SK-N-MC (cell line): ENCODE data around the gene LILRA5.

Source experiments
- DNase-seq: peaks from one replicate; pipeline ENCODE4 v3.0.0-alpha.2; 2011; ENCODE audit warnings: low read depth, low spot score
- H3K27ac ChIP-seq: fragments of 200-600 bp; sonication (generic); 2 replicates; pipeline ENCODE4 v1.5.1; 2016; ENCODE audit warnings: mixed run types
- H3K36me3 ChIP-seq: fragments of 200-600 bp; sonication (generic); 2 replicates; pipeline ENCODE4 v1.6.1; 2017; ENCODE audit warnings: antibody characterized with exemption, low read length, mixed read lengths; ENCODE audit not compliant: insufficient read depth
- H3K4me3 ChIP-seq: fragments of 200-600 bp; sonication (generic); 2 replicates; pipeline ENCODE4 v1.5.1; 2016
- H3K9ac ChIP-seq: fragments of 200-600 bp; sonication (generic); 2 replicates; pipeline ENCODE4 v1.8.0; 2017; ENCODE audit warnings: mixed run types, mixed read lengths; ENCODE audit not compliant: insufficient read length
- H3K9me3 ChIP-seq: fragments of 200-600 bp; sonication (generic); 2 replicates; pipeline ENCODE4 v1.6.1; 2017; ENCODE audit warnings: low read depth, mild to moderate bottlenecking, antibody characterized with exemption, low read length, moderate library complexity, mixed read lengths
- EZH2 ChIP-seq: fragments of 200-600 bp; sonication (generic); IDR thresholded peaks from one replicate; pipeline ENCODE4 v1.6.1; 2017; ENCODE audit warnings: antibody characterized with exemption
- FOXP2 ChIP-seq: optimal IDR thresholded peaks from 2 replicates; pipeline ENCODE3; 2011; ENCODE audit warnings: mild to moderate bottlenecking, moderate library complexity; ENCODE audit not compliant: insufficient read depth; ENCODE audit errors: extremely low read length, control extremely low read depth
- POLR2AphosphoS5 ChIP-seq: IDR thresholded peaks from 2 replicates; pipeline ENCODE4 v1.6.1; 2012; ENCODE audit warnings: mild to moderate bottlenecking, low read depth, low read length, borderline replicate concordance

The LILRA5 gene

DNA sequence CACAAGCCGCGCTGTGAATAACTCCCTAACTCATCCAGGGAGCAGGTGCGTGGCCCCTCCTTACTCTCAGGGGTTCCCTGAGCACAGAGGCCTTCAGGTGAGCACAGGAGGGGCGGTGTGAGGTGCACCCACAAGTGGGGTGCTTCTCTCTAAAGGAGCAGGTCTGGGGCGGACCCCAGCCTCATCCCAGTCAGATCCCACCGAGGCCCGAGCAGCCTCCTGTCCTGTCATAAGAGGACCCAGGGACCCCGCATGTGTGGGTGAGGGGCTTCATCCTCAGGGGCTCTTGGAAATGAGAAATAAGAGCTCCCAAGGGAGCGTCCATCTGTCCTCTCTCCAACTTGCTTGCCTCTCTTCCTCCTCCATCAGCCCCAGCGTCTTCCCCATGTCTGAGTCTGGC is 3.0 kb upstream of the LILRA5 start:
- no peaks in the 10 kb centered on the region for H3K36me3 ChIP-seq

GRCh38 chr19:54312011-54312410 is 955 bp downstream of the LILRA5 start:
- TF ChIP-seq FOXP2 (no peak), EZH2 (no peak), POLR2AphosphoS5 (no peak)
- Histone ChIP-seq H3K36me3 (no peaks in the 10 kb centered on the region), H3K27ac (no peak overlapping the region), H3K4me3 (no peak overlapping the region), H3K9ac (no peak overlapping the region), H3K9me3 (no peaks in the 10 kb centered on the region)
- no peak for DNase-seq

More for the DNA sequence above, 3.0 kb upstream of the LILRA5 start:
- H3K9me3 ChIP-seq: no peaks in the 10 kb centered on the region
- H3K9ac ChIP-seq: no peak overlapping the region
- H3K4me3 ChIP-seq: no peak overlapping the region
- no peak for DNase-seq
- no peak for TF ChIP-seq POLR2AphosphoS5
- TF ChIP-seq FOXP2: no peak
- TF ChIP-seq EZH2: no peak
- no peak overlapping the region for H3K27ac ChIP-seq

GRCh38 chr19:54311486-54311885 is 1.5 kb downstream of the LILRA5 start:
- H3K27ac ChIP-seq: no peak overlapping the region
- no peaks in the 10 kb centered on the region for H3K36me3 ChIP-seq
- no peaks in the 10 kb centered on the region for H3K9me3 ChIP-seq
- H3K9ac ChIP-seq: no peak overlapping the region
- no peak overlapping the region for H3K4me3 ChIP-seq
- no peak for DNase-seq
- no peak for TF ChIP-seq FOXP2
- TF ChIP-seq EZH2: no peak
- no peak for TF ChIP-seq POLR2AphosphoS5

- DNase-seq: no peak
- no peaks in the 10 kb centered on the region for H3K9me3 ChIP-seq
- no peak overlapping the region for H3K27ac ChIP-seq
- no peaks in the 10 kb centered on the region for H3K36me3 ChIP-seq
- no peak overlapping the region for H3K4me3 ChIP-seq
- no peak for TF ChIP-seq FOXP2
- TF ChIP-seq POLR2AphosphoS5: no peak
- TF ChIP-seq EZH2: no peak
- H3K9ac ChIP-seq: no peak overlapping the region
These were observed 2.4 kb downstream of the LILRA5 start for GRCh38 chr19:54310543-54310942.

GRCh38 chr19:54309811-54310210 is 3.2 kb downstream of the LILRA5 start:
- TF ChIP-seq POLR2AphosphoS5: no peak
- H3K9ac ChIP-seq: no peak overlapping the region
- no peak overlapping the region for H3K4me3 ChIP-seq
- DNase-seq: no peak
- H3K36me3 ChIP-seq: no peaks in the 10 kb centered on the region
- no peaks in the 10 kb centered on the region for H3K9me3 ChIP-seq
- no peak overlapping the region for H3K27ac ChIP-seq

- TF ChIP-seq POLR2AphosphoS5: no peak
- TF ChIP-seq EZH2: no peak
- TF ChIP-seq FOXP2: no peak
These were observed 5.5 kb downstream of the LILRA5 start for GRCh38 chr19:54307389-54308020.

DNA sequence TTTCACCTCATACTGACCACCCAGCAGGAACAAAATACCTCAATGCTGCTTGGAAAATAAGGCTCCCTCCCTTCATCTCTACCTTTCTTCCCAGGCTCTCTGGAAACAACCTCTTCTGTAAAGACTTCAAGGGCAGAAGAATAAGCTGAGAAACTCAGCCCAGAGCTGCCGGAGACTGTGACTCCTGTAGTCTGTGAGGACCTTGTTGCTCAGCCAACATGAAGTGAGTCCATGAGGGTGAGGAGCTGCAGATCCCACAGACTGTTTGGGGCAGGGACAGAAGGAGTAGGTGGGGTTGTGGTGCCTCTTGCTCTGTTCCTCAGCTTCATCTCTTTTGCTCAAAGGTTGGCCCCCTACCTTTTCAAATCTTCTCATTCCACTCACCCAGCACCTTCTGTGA is 7.8 kb downstream of the LILRA5 start:
- Histone ChIP-seq H3K4me3 (no peak overlapping the region), H3K9ac (no peak overlapping the region), H3K27ac (no peak overlapping the region), H3K9me3 (no peaks in the 10 kb centered on the region), H3K36me3 (no peaks in the 10 kb centered on the region)
- TF ChIP-seq POLR2AphosphoS5: no peak
- TF ChIP-seq EZH2: no peak
- TF ChIP-seq FOXP2: no peak
- no peak for DNase-seq

More at GRCh38 chr19:54307389-54308020, 5.5 kb downstream of the LILRA5 start:
- no peak for DNase-seq
- Histone ChIP-seq H3K4me3 (no peak overlapping the region), H3K36me3 (no peaks in the 10 kb centered on the region), H3K9me3 (no peaks in the 10 kb centered on the region), H3K27ac (no peak overlapping the region), H3K9ac (no peak overlapping the region)

DNA sequence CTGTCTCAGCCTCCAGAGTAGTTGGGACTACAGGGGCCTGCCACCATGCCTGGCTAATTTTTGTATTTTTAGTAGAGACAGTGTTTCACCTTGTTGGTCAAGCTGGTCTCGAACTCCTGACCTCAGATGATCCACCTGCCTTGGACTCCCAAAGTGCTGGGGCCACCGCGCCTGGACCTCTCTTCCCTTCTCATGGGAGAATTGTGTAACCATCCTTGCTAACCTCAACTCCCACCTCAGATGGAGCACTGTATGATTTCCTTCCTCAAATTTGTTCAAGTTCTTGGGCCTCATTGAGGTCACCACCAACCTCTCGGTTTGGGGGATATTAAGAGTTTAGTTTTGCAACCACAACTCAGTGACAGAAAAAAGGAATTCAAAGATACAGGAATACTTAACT is 10.7 kb downstream of the LILRA5 start:
- TF ChIP-seq EZH2 (no peak), FOXP2 (no peak), POLR2AphosphoS5 (no peak)
- no peak overlapping the region for H3K4me3 ChIP-seq
- H3K27ac ChIP-seq: no peak overlapping the region
- no peaks in the 10 kb centered on the region for H3K36me3 ChIP-seq
- no peaks in the 10 kb centered on the region for H3K9me3 ChIP-seq
- no peak for DNase-seq
- no peak overlapping the region for H3K9ac ChIP-seq

DNA sequence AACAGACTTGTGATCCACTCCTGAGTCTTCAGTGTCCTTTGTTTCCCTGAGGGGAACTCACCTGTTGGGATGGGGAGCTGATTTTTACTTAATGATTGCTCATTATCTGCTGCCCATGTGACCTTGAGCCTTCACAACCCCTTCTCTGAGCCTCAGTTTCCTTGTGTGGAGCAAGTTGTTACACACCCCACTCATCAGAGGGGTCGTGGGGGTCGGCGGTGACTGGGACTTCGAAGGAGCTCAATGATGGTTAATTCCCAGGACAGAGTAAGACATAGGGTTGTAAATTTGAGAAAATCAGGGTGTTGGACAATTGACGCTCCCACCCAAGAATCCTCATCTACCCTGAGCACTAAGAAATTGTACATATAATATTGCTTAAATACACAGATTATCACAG is 13.5 kb downstream of the LILRA5 start:
- H3K9me3 ChIP-seq: no peaks in the 10 kb centered on the region
- no peak overlapping the region for H3K27ac ChIP-seq
- no peak overlapping the region for H3K4me3 ChIP-seq
- DNase-seq: no peak
- no peak overlapping the region for H3K9ac ChIP-seq
- H3K36me3 ChIP-seq: no peaks in the 10 kb centered on the region
- no peak for TF ChIP-seq POLR2AphosphoS5
- TF ChIP-seq EZH2: no peak
- TF ChIP-seq FOXP2: no peak
